HCT116 (cell line): ENCODE measurements around the gene TXNDC11. TPM values are rescaled to one million over a fixed set of nuclear protein-coding genes. Genes with fewer than 3 reads are reported as not detected.

ENCODE experiments used
- ATAC-seq: fragments of 200-7000 bp; cut with Tn5 transposase; 2 replicates; pipeline ENCODE4 v1.9.1; 2020; ENCODE audit warnings: mild to moderate bottlenecking, moderate library complexity
- BruUV-seq: library from RNA; stranded (reverse); fragments of 400-500 nt; replicated peaks from 2 replicates; lab custom pipeline; 2021; lab: Mats Ljungman, UMichigan
- CTCF ChIA-PET: fragments of 300-600 bp; sonication (Branson Sonifier 250); formaldehyde crosslinking; loops from one replicate; lab custom pipeline; 2021; ENCODE audit warnings: antibody characterized with exemption; lab: Charles Lee
- POLR2A ChIA-PET: fragments of 300-600, 350-600 bp; sonication (Branson Sonifier 250); formaldehyde crosslinking; loops from one replicate; lab custom pipeline; 2021; ENCODE audit warnings: antibody characterized with exemption; lab: Charles Lee
- RAD21 ChIA-PET, 2 experiments: fragments of 300-600 bp; sonication (Branson Sonifier 250); formaldehyde crosslinking; loops; one replicate each; lab custom pipeline; 2023; ENCODE audit warnings: low total read pairs in 2 of 2; ENCODE audit not compliant: uncharacterized antibody in 2 of 2, unreplicated experiment in 2 of 2, low non-redundant PET in 1 of 2; lab: Charles Lee
- DNase-seq: peaks from one replicate; pipeline ENCODE4 v3.0.0-alpha.2; 2010; ENCODE audit warnings: low read depth, low spot score
- H2AFZ ChIP-seq: fragments of 200-600 bp; shearing (Covaris generic), sonication (generic); 2 replicates; pipeline ENCODE4 v1.6.1; 2017; ENCODE audit warnings: low read depth, mixed run types, mixed read lengths, antibody characterized with exemption, low read length; ENCODE audit not compliant: poor library complexity, severe bottlenecking
- H3K27ac ChIP-seq: 2 replicates; pipeline ENCODE4 v1.5.1; 2012; ENCODE audit warnings: low read depth, low read length
- H3K27me3 ChIP-seq: fragments of 200-600 bp; sonication (generic); 2 replicates; pipeline ENCODE4 v1.6.1; 2016; ENCODE audit warnings: mixed run types, low read length, mixed read lengths; ENCODE audit not compliant: insufficient read depth
- H3K36me3 ChIP-seq, 2 experiments: fragments of 200-500 bp in 1 of 2; fragments of 200-600 bp in 1 of 2; sonication (Bioruptor generic) in 1 of 2; sonication (generic) in 1 of 2; 2 replicates each; pipeline versions ENCODE4 v1.5.1 to v1.6.1; 2014 to 2016; ENCODE audit warnings: low read length in 2 of 2, inconsistent platforms in 1 of 2, mixed read lengths in 1 of 2, mixed run types in 1 of 2; ENCODE audit not compliant: insufficient read depth in 2 of 2, control insufficient read depth in 1 of 2
- H3K4me1 ChIP-seq, 2 experiments: fragments of 200-600 bp in 1 of 2; sonication (generic) in 1 of 2; 2 replicates each; pipeline versions ENCODE4 v1.5.1 to v1.6.1; 2012 to 2017; ENCODE audit warnings: low read length in 2 of 2, inconsistent platforms in 1 of 2, mild to moderate bottlenecking in 1 of 2, mixed read lengths in 1 of 2, mixed run types in 1 of 2, moderate library complexity in 1 of 2; ENCODE audit not compliant: insufficient read depth in 2 of 2, control insufficient read depth in 1 of 2
- H3K4me2 ChIP-seq: fragments of 200-600 bp; sonication (generic); 2 replicates; pipeline ENCODE4 v1.6.1; 2017; ENCODE audit warnings: mixed run types, low read length, mixed read lengths
- H3K4me3 ChIP-seq, 2 experiments: fragments of 200-600 bp in 1 of 2; sonication (generic) in 1 of 2; replicated peaks in 1 of 2; 2 replicates each; pipeline ENCODE4 v1.5.1; 2011 to 2016; ENCODE audit warnings: low read length in 2 of 2, control low read depth in 1 of 2, low read depth in 1 of 2, mild to moderate bottlenecking in 1 of 2, mixed read lengths in 1 of 2, mixed run types in 1 of 2
- H3K79me2 ChIP-seq: fragments of 200-600 bp; sonication (generic); 2 replicates; pipeline ENCODE4 v1.6.1; 2017; ENCODE audit warnings: mild to moderate bottlenecking, mixed run types, low read length, moderate library complexity, mixed read lengths; ENCODE audit not compliant: insufficient read depth
- H3K9ac ChIP-seq: fragments of 200-600 bp; sonication (generic); 2 replicates; pipeline ENCODE4 v1.6.1; 2016; ENCODE audit warnings: low read length, mixed read lengths
- H3K9me2 ChIP-seq: fragments of 200-600 bp; sonication (generic), shearing (Covaris generic); 2 replicates; pipeline ENCODE4 v1.6.1; 2017; ENCODE audit warnings: mixed run types, mild to moderate bottlenecking, moderate library complexity; ENCODE audit not compliant: insufficient read depth
- H3K9me3 ChIP-seq, 2 experiments: fragments of 200-500 bp in 1 of 2; fragments of 200-600 bp in 1 of 2; sonication (Bioruptor generic) in 1 of 2; sonication (generic) in 1 of 2; 2 replicates each; pipeline ENCODE4 v1.6.1; 2014 to 2017; ENCODE audit warnings: low read length in 2 of 2, mixed read lengths in 2 of 2, inconsistent platforms in 1 of 2, low read depth in 1 of 2, mild to moderate bottlenecking in 1 of 2, mixed run types in 1 of 2, moderate library complexity in 1 of 2; ENCODE audit not compliant: control insufficient read depth in 1 of 2, insufficient read depth in 1 of 2
- H4K20me1 ChIP-seq: fragments of 200-600 bp; sonication (generic), shearing (Covaris generic); 2 replicates; pipeline ENCODE4 v1.6.1; 2017; ENCODE audit warnings: mixed run types, mild to moderate bottlenecking, moderate library complexity; ENCODE audit not compliant: insufficient read depth
- ATF3 ChIP-seq: IDR thresholded peaks from 2 replicates; pipeline ENCODE4 v1.6.1; 2012
- CTCF ChIP-seq, 3 experiments: fragments of 200-600 bp in 1 of 3; sonication (generic) in 1 of 3; IDR thresholded peaks in 2 of 3; conservative IDR thresholded peaks in 1 of 3; 2 replicates each; pipeline ENCODE4 v1.5.1; 2012 to 2017; ENCODE audit warnings: low read depth in 2 of 3, low read length in 2 of 3, antibody characterized with exemption in 1 of 3, borderline replicate concordance in 1 of 3, control low read depth in 1 of 3, mild to moderate bottlenecking in 1 of 3, mixed read lengths in 1 of 3, mixed run types in 1 of 3, moderate library complexity in 1 of 3; ENCODE audit not compliant: insufficient read depth in 1 of 3
- EGR1 ChIP-seq: IDR thresholded peaks from 2 replicates; pipeline ENCODE4 v1.6.1; 2012; ENCODE audit warnings: low read depth
- ELF1 ChIP-seq: IDR thresholded peaks from 2 replicates; pipeline ENCODE4 v1.6.1; 2012; ENCODE audit warnings: low read depth, borderline replicate concordance
- EZH2 ChIP-seq: fragments of 200-600 bp; sonication (generic); IDR thresholded peaks from 2 replicates; pipeline ENCODE4 v1.6.1; 2017; ENCODE audit warnings: antibody characterized with exemption, mixed run types
- EZH2phosphoT487 ChIP-seq: fragments of 200-600 bp; IDR thresholded peaks from 2 replicates; pipeline ENCODE4 v1.6.1; 2018; ENCODE audit warnings: antibody characterized with exemption, borderline replicate concordance
- MAX ChIP-seq: IDR thresholded peaks from 2 replicates; pipeline ENCODE4 v1.6.1; 2012
- POLR2AphosphoS5 ChIP-seq: IDR thresholded peaks from 2 replicates; pipeline ENCODE4 v1.6.1; 2011; ENCODE audit warnings: mild to moderate bottlenecking, low read depth, low read length, moderate library complexity
- REST ChIP-seq: IDR thresholded peaks from 2 replicates; pipeline ENCODE4 v1.6.1; 2012; ENCODE audit warnings: low read depth
- SRF ChIP-seq: IDR thresholded peaks from 2 replicates; pipeline ENCODE4 v1.6.1; 2012; ENCODE audit warnings: low read depth
- TCF7L2 ChIP-seq: IDR thresholded peaks from 2 replicates; pipeline ENCODE4 v1.7.0; 2011; ENCODE audit warnings: borderline replicate concordance, inconsistent platforms; ENCODE audit not compliant: insufficient read depth, insufficient read length; ENCODE audit errors: extremely low read depth
- ZFX ChIP-seq: fragments of 450-650 bp; IDR thresholded peaks from 2 replicates; pipeline ENCODE4 v1.6.1; 2017
- intact Hi-C: fragments of 100-400 bp; cut with micrococcal nuclease; formaldehyde crosslinking; loops from 2 replicates; pipeline ENCODE4 v1.10.0; 2022
- total RNA-seq: library from RNA; stranded (reverse); gene quantifications from one replicate; pipeline ENCODE4 v1.2.1, GENCODE V29; 2021; ENCODE audit not compliant: unreplicated experiment

Gene TXNDC11
- total RNA-seq, 1 experiment from 2014 or later: 26.8 TPM

GRCh38 chr16:11783319-11784037 lies 40.8 kb upstream of the TXNDC11 start:
- Histone ChIP-seq H3K9me2 (no peaks in the 10 kb centered on the region), H4K20me1 (no peaks in the 10 kb centered on the region), H3K27me3 (no peaks in the 10 kb centered on the region), H3K4me2 (no peak overlapping the region; the same call in 1 of the 2 replicates), H3K4me1 (peaks cover 5 to 11% of the 10 kb centered on the region in 2 experiments; a peak in 3 of 4 replicates), H3K4me3 (no peak overlapping the region), H3K79me2 (peaks cover 72% of the 10 kb centered on the region), H3K9me3 (no peaks in the 10 kb centered on the region), H2AFZ (no peak overlapping the region), H3K36me3 (peaks cover 3 to 6% of the 10 kb centered on the region in 2 experiments; a peak in 2 of 4 replicates), H3K27ac (no peak overlapping the region), H3K9ac (no peak overlapping the region; the same call in 1 of the 2 replicates)
- intact Hi-C loops: no loop called here
- TF ChIP-seq EZH2phosphoT487 (no peak), REST (no peak), TCF7L2 (no peak), SRF (no peak), CTCF (IDR thresholded peaks at IDR 0.05 in 2 of 3, conservative IDR thresholded peaks at IDR 0.05 in 1 of 3; ENCODE audit: borderline replicate concordance in 1 of 3, insufficient read depth in 1 of 3, low read depth in 2 of 3, low read length in 2 of 3) (no peak), EZH2 (no peak), ATF3 (no peak), ZFX (no peak), ELF1 (no peak), POLR2AphosphoS5 (no peak), EGR1 (no peak), MAX (no peak)
- no peak for ATAC-seq
- DNase-seq: no peak
- CTCF ChIA-PET: interaction anchor here (2.0 kb wide), 1 partner anchor 14 kb away, joined by 6 read pairs; the partner anchor contains the start of gene ZC3H7A
- POLR2A ChIA-PET: no interaction called here
- BruUV-seq: no TSS peak
- RAD21 ChIA-PET: no interaction called here
